LHCN-M2 (cell line): ENCODE results near the gene C16orf89. TPM values are rescaled to one million over a fixed set of nuclear protein-coding genes. Genes with fewer than 3 reads are reported as not detected.
"Not testable (repeated sequence)": the region's sequence is repeated elsewhere in the genome, so short reads cannot be mapped to it uniquely, and the experiment has no call there.

Experiments used
- DNase-seq: peaks from one replicate; pipeline ENCODE4 v3.0.0-alpha.2; 2012; ENCODE audit warnings: low read depth
- total RNA-seq: library from RNA; depleted of rRNA; stranded (reverse); fragments of >200 nt; gene quantifications from 2 replicates; pipeline ENCODE4 v1.2.3, GENCODE V29; 2014

C16orf89 gene
- total RNA-seq, 1 experiment from 2014 or later = not detected

DNA sequence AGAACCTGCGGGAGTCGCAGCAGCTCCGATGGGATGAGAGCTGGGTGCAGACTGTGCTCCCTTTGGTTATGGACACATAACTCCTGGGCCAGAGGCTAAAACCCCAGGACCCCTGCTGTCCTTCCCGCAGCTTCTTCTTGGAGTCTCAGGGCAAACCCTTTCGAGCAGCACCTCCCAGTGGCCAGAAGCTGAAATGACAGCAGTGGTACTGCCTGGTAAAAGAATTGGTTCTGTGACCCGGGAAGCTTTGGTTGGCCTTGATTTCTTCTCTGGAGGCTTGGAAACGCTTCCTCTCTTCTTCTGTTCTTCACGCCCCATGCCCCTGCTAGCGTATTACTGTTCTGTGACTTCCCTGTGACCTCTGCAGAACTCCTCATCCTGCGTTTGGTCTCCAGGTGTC lies 19.0 kb upstream of the C16orf89 start:
- DNase-seq = peak; percentile 45

DNA sequence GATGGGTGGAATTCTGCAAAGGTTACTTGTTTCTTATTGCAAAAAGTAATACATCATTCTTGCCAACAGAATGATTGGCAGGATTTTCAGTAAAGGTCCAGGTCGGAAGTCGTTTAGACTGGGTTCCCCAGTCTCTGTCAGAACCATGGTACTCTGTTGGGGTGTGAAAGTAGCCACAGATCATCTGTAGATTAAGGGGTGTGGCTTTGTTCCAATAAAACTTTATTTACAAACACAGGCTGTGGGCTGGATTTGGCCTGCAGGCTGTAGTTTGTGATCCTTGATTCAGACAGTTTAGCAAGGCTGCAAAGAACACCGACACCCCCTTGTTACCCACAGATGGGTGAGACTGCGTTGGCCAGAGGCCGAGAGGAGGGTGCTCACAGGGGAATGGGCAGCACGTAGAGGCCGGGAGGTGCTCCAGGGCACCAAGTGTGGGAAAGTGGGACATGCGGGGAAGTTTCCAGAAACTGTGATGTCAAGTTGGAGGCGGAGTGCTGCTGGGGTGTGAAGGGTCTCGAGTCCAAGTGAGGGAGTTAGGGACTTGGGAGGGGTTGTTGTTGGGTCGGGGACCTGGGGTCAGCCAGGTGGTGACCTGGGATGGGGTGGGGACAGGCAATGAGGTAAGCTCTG lies 18.5 kb upstream of the C16orf89 start:
- not testable (repeated sequence) for DNase-seq

DNA sequence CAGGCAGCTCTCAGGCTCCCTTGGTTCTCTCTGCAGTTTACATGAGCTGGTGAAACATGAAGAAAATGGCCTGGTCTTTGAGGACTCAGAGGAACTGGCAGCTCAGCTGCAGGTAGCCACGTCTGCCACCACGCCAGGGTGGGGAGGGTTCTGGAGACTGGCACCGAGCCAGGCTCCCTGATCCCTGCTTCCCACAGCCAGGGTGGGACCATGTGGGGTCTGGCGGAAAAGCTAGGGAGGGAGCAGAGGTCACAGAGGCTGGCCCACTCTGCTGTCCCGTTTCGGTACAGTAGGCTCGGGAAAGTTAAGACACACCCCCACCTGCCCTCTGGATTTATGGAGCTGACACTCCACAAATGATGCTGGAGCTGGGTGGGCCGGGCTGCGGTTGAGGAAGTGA lies 17.9 kb upstream of the C16orf89 start:
- DNase-seq = not testable (repeated sequence)

DNA sequence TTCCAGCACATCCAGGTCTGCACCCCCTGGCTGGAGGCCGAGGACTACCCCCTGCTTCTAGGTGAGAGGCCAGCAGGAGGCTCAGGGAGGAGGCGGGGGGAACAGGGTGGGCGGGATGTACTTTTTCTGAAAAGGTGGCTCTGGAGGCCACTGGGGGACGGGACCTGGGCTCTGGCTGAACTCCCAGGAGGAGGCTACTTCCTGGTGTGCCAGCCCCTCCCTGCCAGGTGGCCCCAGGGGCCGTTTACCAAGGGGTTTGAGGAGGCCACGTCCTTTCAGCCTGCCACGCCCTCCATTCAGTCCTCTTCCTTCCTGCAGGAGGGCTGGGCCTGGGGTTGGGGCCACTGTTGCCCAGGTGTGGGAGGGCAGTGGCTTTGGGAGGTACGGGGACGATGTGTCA lies 15.2 kb upstream of the C16orf89 start:
- DNase-seq = not testable (repeated sequence)

DNA sequence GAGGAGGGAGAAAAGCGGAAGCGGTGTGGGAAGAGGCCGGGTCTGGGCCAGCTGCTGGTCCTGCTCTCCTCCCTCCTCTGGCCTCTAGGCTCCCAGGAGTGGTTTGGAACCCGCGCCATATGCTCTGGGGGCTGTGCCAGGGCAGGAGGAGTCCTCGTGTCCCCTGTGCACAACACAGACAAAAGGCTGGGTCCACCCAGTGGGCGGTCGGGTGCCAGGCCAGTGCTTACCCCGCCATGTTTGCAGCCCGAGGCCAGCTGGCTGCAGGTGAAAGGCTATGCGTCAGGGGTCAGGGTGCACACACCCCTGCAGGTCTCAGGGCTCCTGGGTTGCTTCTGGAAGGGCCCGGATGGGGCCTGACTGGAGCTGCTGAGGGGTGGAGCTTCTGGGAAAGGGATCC lies 14.7 kb upstream of the C16orf89 start:
- DNase-seq = not testable (repeated sequence)

DNA sequence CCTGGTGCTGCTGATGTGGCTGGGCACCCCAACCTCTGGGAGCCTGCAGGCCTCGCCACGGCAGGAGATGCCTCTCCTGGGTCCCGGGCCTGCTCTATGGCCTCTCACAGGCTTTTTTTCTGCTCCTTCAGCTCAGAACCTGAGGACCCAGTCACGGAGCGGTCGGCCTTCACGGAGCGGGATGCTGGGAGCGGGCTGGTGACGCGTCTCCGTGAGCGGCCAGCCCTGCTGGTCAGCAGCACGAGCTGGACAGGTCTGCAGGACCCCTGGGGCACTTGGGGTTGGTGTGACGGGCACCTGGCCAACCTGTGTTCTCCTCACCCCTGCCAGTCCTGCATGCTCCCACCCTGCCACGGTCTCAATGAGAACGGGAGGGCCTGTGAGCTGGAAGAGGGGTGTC lies 12.9 kb upstream of the C16orf89 start:
- no peak for DNase-seq

DNA sequence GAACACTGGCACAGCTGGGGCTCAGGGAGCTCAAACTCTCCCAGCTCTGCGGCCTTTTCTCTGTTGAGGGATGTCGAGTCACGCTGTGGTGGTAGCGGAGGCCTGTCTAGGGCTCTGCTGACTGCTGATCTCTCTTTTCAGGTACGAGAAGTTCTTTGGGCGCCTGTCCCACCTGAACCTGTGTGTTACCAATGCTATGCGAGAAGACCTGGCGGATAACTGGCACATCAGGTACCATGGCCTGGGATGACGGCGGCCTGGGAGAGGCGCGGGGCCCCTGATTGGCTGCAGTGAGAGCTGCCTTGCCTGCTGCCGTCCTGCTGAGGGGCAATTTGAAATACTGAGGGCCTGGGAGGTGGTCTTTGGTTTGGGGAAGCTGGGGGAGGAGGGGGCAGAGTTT lies 11.5 kb upstream of the C16orf89 start:
- DNase-seq = no peak

DNA sequence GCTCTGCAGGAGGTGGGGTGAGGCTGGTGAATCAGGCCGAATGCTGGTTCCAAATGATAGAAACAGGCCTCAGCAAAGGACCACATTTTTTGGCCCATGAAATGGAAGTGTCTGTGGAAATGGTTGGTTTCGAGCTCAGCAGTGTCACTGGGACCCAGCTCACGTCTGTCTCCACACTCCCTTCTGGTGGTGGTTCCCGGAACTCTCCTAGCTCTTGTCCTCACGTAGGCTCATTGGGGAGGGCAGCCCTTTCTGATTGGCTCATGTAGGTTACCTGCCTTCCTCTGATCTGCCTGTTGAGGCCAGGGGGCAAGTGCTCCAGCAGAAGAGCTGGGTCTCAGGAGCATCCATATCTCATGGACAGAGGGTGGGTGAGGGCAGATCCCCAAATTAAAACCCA lies 9.9 kb upstream of the C16orf89 start:
- DNase-seq = no peak

DNA sequence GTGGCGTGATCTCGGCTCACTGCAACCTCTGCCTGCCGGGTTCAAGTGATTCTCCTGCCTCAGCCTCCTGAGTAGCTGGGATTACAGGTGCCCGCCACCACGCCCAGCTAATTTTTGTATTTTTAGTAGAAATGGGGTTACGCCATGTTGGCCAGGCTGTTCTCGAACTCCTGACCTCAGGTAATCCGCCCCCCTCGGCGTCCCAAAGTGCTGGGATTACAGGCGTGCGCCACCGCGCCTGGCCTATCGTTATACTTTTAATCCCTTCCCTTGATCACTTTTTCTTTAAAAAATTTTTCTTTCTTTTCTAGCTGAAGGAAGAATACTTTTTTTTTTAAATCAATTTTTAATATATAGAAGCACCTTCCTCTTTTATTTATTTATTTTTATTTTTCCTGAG lies 8.0 kb upstream of the C16orf89 start:
- DNase-seq = not testable (repeated sequence)

DNA sequence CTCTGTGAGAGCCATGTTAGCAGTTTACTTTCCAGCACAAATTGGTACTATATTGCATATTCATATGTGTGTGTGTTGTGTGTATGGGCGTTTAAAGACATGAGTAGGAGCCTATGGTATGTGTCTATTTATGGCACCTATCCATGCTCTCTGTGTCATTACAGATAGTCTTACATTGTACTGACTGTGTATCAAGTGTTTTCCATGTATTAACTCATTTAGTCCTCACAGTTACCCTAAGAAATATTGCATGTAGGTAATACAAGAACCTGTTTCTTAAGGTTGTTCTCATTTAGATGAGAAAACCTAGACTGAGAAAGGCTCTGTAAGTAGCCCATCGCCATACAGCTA lies 7.5 kb upstream of the C16orf89 start:
- DNase-seq = no peak

DNA sequence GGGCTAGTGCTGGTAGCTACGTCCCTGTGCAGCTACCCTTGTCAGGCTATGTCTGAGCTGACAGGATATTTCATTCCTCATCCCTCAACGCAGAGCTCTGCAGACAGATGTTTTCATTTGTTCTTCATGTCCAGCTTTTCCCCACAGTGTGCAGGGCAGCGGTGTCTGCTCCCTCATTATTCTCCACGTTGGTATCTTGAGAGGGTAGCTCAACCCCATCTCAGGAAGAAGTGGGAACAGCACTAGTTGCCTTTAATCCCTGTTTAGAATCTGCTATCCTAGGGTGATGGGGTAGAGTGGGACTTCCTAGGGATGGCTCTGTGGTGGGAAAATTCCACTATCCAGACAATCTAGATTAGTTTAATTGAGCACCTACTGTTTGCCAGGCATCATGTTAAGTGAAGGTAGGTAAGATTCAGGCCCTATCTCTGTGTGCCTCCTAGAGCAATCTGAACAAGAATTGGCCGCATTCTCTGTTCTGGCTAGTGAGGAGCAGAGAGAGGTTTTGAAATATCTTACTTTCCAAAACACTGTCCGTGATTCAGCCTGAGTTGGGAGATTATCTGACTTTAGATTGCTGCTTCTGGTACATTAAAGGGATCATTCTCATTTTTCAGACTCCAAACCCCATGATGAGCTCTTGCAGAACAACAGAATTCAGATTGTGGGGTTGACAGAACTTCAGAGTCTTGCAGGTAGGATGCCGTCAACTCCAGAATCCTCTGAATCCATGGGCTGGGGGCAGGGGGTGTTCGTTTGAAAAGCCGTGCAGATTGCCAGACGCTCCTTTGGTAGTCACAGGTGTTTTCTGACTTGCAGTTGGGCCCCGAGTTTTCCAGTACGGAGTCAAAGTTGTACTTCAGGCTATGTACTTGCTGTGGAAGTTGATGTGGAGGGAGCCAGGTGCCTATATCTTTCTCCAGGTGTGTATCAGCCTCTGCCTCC lies 6.8 kb upstream of the C16orf89 start:
- peak; percentile 12 for DNase-seq

DNA sequence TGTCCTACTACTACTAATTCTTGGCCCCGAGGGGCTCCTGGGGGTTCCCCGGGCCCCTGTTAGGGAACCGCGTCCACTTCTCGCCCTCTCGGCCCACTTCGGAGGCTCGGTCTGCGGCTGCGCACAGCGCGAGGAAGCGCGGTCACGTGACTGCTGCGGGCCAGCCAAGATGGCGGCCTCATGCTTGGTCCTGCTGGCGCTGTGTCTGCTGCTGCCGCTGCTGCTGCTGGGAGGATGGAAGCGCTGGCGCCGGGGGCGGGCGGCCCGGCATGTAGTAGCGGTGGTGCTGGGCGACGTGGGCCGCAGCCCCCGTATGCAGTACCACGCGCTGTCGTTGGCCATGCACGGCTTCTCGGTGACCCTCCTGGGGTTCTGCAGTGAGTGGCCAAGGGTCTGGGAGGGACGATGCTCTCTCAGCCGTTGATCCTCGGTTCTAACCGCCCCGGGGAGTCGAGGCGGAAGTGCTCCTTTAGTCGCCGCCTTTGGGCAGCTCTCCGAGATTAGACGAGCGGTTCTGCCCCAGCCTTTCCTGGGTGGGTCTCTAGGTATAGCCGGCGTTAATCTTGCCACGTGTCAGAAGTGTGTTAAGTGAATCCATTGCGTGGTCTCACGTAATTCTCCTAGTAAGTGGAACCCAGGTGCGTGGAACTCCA lies 6.1 kb upstream of the C16orf89 start, which contains the start of gene ALG1:
ALG1 (plus strand) TSS at position 163 of the 653 bp plus-strand sequence; CDS start at position 170, 7 bp downstream.
- peak; percentile 81 for DNase-seq

DNA sequence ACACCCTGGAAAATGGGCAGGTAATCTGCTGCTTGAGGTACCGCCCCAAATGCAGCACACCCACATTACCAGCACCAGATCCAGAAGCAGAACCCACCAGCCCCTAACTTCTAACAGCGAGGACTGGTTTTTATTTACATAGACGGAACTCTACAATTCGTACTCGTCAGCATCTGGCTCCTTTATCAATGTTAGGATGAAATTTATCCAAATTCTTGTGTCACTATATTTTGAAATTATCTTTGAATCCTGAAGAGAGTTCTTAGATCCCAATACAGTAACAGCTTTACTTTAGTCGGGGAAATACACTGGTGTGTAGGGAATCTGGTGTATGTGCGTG lies 5.6 kb upstream of the C16orf89 start:
- DNase-seq = no peak

DNA sequence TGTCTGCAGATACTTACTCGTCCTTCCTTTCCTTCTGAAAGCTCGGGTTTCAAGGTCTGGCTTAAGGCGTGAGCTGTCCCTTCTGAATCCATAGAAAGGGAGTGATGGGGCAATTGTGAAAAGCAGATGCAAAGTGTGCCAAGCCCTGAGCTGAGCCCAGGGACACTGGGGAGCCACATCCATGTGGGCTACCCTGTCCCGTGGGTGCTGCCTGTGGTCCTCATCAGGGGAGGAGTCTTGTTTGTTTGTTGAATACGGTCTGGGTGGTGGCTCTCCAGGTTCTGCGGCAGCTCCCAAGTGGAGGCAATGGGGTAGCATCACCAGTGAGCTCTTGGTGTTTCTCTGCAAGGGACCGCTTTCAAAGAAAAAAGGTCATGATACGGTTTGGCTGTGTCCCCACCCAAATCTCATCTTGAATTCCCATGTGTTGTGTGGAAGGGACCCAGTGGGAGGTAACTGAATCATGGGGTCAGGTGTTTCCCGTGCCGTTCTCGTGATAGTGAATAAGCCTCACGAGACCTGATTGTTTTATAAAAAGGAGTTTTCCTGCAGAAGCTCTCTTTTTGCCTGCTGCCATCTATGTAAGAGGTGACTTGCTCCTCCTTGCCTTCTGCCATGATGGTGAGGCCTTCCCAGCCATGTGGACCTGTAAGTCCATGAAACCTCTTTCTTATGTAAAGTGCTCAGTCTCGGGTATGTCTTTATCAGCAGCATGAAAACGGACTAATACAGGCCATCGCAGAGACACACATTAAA lies 4.9 kb upstream of the C16orf89 start:
- DNase-seq = no peak

DNA sequence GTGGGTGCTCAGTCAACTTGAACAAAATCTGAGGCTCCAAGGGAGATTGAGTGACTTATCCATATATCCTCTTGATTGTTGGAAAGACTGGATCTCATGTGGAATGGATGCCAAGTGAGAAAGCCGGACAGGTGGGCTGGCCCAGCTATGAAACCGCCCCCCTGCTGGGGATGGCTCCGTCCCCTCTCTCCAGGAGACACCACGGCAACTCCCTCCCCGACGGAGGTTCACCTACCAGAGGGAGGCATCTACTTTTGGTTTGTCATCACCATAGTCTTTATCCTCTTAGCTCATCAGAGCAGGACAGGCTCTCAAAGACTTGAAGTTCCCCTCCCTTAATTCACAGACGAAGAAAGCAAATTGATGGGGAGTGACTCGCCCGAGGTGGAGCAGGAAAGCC lies 4.1 kb upstream of the C16orf89 start:
- DNase-seq = no peak

DNA sequence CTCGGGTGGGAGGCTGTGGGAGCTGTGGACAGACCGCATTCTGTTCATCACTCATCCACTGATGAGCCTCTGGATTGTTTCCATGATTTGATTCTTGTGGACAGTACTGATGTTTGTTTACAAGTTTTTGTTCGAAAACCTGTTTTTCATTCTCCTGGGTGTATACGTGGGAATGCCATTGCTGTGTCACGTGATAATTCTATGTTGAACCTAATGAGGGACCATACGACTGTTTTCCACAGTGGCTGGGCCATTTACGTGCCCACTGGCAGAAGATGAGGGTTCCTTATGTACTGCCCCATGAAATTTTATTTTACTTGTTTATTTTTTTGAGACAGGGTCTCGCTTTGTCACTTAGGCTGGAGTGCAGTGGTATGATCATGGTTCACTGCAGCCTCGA lies 3.3 kb upstream of the C16orf89 start:
- DNase-seq = no peak

DNA sequence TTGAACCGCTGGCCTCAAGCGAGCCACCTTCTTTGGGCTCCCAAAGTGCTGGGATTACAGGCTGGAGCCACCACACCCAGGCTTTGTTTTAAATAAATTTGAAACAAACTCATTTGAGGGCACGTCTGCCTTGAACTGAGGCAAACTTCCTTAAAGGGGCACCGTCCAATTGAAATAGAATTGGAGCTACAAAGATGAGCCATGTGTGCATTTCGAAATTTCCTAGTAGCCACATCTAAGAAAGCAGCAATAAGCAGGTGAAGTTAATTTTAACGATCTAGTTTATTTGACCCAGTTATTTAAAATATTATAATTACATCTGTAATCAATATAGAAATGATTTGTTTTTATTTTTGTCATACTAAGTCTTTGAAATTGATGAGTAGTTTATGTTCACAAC lies 755 bp upstream of the C16orf89 start:
- DNase-seq = no peak

DNA sequence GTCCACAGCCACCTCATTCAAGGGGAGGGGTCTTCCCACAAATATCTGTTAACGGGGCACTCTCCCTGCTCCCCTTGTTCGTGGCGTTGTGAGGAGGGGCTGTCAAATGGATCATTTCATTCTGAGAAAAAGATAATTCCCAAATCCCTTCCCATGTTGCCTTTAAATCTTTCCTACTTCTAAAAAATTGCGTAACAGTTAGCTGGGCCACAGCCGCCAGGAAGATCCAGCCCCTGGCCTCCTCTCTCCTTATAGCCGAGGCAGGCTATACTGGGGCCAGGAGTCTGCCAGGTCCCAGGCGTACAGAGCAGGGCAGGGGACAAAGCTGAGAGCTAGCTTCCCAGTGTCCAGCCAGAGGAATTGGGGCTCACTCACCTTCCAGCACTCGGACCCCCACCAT lies 430 bp downstream of the C16orf89 start:
- DNase-seq = no peak

DNA sequence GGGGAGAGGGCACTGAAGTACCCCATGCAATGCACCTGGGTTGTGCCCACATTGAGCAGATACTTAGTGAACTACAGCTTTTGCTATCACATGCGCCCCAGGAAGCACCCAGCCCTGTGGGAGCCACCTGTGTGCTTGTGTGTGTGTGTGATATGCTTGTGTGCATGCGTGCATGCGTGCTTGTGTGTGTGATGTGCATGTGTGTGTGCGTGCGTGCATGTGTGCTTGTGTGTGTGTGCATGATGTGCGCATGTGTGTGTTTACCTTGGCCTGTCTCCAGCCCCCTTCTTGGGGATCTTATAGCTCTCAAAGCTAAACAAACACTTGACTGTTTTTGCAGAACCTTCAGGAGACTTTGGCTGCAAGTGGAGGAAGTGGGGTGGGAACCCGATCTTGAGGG lies 841 bp downstream of the C16orf89 start:
- DNase-seq = peak; percentile 10

DNA sequence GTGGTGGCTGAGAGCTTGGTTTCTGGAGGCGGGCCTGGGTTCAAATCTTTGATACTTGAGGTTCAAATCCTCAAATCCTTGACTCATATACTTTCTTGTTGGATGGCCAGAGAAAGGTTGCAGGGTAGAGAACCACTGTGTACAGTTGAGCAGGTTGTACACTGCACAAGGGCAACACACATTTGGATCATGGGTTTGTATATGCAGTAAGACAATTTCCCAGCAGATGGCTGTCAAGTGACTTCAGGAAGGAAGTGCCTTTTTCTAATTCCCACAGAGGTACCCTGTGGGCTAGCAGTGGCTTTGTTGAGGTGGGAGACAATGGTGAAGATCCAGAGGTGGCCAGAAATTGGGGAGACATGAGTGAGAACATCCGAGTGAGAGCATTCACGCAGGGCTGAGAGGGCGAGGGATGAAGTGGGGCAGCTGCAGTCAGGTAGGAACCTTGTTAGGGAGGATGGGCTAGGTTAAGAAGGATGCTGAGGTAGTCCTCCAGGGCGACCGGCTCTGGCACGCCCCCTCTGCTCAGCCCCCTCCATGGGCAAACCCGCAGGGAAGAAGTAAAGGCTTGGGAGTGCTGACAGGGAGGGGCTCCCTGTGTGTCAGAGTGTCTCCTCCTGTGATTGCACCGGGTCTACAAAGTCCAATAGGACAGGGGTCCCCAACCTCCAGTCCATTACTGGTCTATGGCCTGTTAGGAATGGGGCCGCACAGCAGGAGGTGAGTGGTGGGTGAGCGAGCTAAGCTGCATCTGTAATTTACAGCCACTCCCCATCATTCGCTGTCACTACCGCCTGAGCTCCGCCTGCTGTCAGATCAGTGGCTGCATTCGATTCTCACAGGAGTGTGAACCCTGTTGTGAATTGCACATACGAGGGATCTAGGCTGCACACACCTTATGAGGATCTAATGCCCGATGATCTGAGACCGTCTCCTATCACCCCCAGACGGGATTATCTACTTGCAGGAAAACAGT lies 2.7 kb downstream of the C16orf89 start:
- DNase-seq = no peak

DNA sequence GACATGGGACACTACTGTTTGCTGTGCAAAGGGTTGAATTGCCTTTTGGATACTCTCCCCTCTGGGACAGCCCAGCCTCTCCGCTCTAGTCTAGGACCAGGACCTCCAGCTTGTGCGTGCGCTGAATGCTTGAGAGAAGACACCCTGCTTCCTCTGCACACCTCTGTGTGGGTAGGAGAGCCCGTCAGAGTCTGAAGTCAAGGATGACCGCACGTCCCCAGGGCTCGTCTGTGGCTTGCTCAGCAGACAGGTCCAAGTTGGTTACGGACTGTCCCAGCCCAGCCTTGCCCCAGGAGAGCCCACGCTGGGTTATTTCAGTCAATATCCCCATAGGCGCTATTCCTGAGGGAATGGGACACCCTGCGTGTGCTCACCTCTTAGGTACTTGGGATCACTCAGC lies 3.7 kb downstream of the C16orf89 start:
- DNase-seq = no peak
